Measurements from ENCODE around the gene CFAP69. TPM values are rescaled to one million over a fixed set of nuclear protein-coding genes. Genes with fewer than 3 reads are reported as not detected.

Gene CFAP69
- total and polyA plus RNA-seq, 2 of the 8 experiments (the other 6 are each of a cell fraction or from before 2014, with no cell fraction given) = 1.00 to 3.8 TPM

- Histone ChIP-seq H3K4me3 (ENCODE audit: extremely low read depth in 1 of 4, insufficient read depth in 2 of 4, low read depth in 3 of 4, low read length in 4 of 4) (peak overlapping the region in 3 of 4 experiments; percentile 15 to 42 (median 23); a peak in 4 of 8 replicates), H2BK120ac (replicated peaks; ENCODE audit: low read depth, low read length) (no peak overlapping the region), H3K56ac (replicated peaks; ENCODE audit: insufficient read length, low read depth, low read length) (no peak overlapping the region), H3K4me2 (ENCODE audit: insufficient read depth in 1 of 2, low read depth in 2 of 2, low read length in 2 of 2) (peak overlapping the region; percentile 57 to 62), H3K36me3 (ENCODE audit: control insufficient read depth in 2 of 4, insufficient read depth in 4 of 4, low read length in 3 of 4) (peaks cover 0 to 21% (median 3%) of the 10 kb centered on the region in 4 experiments; a peak in 3 of 8 replicates), H3K9me3 (ENCODE audit: insufficient read depth in 2 of 2, low read depth in 1 of 2, low read length in 1 of 2) (no peaks in the 10 kb centered on the region), H2BK15ac (ENCODE audit: low read length) (no peak overlapping the region), H2BK20ac (ENCODE audit: low read length) (no peak overlapping the region), H2AK5ac (ENCODE audit: low read depth, low read length) (no peak overlapping the region), H3K79me1 (ENCODE audit: low read depth, low read length) (no peaks in the 10 kb centered on the region; the same call in 1 of the 2 replicates), H3K14ac (ENCODE audit: insufficient read length) (no peak overlapping the region), H3K79me2 (ENCODE audit: control insufficient read depth in 1 of 2, insufficient read depth in 2 of 2, low read length in 2 of 2) (peaks cover 3 to 49% of the 10 kb centered on the region in 2 experiments; a peak in 2 of 4 replicates), H3K23ac (ENCODE audit: insufficient read length) (no peak overlapping the region), H4K8ac (ENCODE audit: extremely low read depth, insufficient read depth, low read length) (no peak overlapping the region), H2AFZ (ENCODE audit: low read length) (no peak overlapping the region), H3K4ac (replicated peaks; ENCODE audit: insufficient read length, low read depth, low read length) (no peak overlapping the region), H2BK12ac (ENCODE audit: low read depth, low read length) (no peak overlapping the region), H2BK5ac (ENCODE audit: low read depth, low read length) (peak overlapping the region; percentile 45; the same call in 1 of the 2 replicates), H4K20me1 (replicated peaks in 1 of 2; ENCODE audit: control insufficient read depth in 1 of 2, insufficient read depth in 2 of 2, low read length in 2 of 2) (no peaks in the 10 kb centered on the region), H3K18ac (ENCODE audit: extremely low read depth, low read length) (no peak overlapping the region), H3K23me2 (ENCODE audit: low read depth, low read length) (no peaks in the 10 kb centered on the region), H3K4me1 (replicated peaks in 1 of 4; ENCODE audit: control insufficient read depth in 3 of 4, insufficient read depth in 4 of 4, low read length in 3 of 4) (peaks cover 0 to 18% (median 6%) of the 10 kb centered on the region in 4 experiments; a peak in 5 of 7 replicates), H4K5ac (ENCODE audit: insufficient read length, low read depth, low read length) (no peak overlapping the region), H4K91ac (replicated peaks; ENCODE audit: insufficient read length, low read length) (no peak overlapping the region), H3K27ac (ENCODE audit: low read depth, low read length) (peak overlapping the region; percentile 70), H3K9ac (replicated peaks in 1 of 4; ENCODE audit: extremely low read depth in 1 of 4, low read depth in 3 of 4, low read length in 3 of 4) (no peak overlapping the region), H3K27me3 (replicated peaks in 1 of 4; ENCODE audit: control insufficient read depth in 3 of 4, extremely low read depth in 1 of 4, insufficient read depth in 3 of 4, low read length in 3 of 4) (no peaks in the 10 kb centered on the region)
- DNase-seq (ENCODE audit: low read depth in 1 of 2, low spot score in 2 of 2) = peak in 1 of 2 experiments; percentile 61
- FAIRE-seq = peak; percentile 99
- ChIA-PET POLR2A (ENCODE audit: partially characterized antibody) (interaction anchor here (1.0 to 6.0 kb wide), 5 partner anchors 11 to 21 kb away, joined by 3 to 48 read pairs (median 5); partner anchors contain the start of genes CFAP69 and STEAP2), CTCF (ENCODE audit: partially characterized antibody) (interaction anchor here (0.9 to 2.3 kb wide), 6 partner anchors 10 to 71 kb away, joined by 3 to 13 read pairs (median 4); partner anchors contain the start of gene STEAP2)
- 0% methylated on average over 3 of the region's 3 CpGs; no CpG with 5 or more reads in 1 of the 2 experiments for WGBS, 2 experiments (ENCODE audit: extremely low coverage in 1 of 2, insufficient coverage in 1 of 2, insufficient read length in 1 of 2, insufficient replicate concordance in 2 of 2, low coverage in 1 of 2, low lambda C conversion rate in 2 of 2, missing lambda C conversion rate in 1 of 2)
- TF ChIP-seq POLR2AphosphoS5 (IDR thresholded peaks at IDR 0.05; ENCODE audit: low read depth, low read length) = peak; percentile 93
- peak; percentile 87 for TF ChIP-seq TBP (IDR thresholded peaks at IDR 0.05; ENCODE audit: low read depth, low read length)
- peak; percentile 56 for TF ChIP-seq ASH2L (IDR thresholded peaks at IDR 0.05; ENCODE audit: low read length)
- TF ChIP-seq EP300 (IDR thresholded peaks at IDR 0.05; ENCODE audit: borderline replicate concordance in 1 of 2, low read depth in 2 of 2, low read length in 2 of 2) = peak in 1 of 2 experiments; percentile 83; a peak in 1 of 3 replicates
- TF ChIP-seq TEAD4 (IDR thresholded peaks at IDR 0.05; ENCODE audit: low read depth, low read length) = peak; percentile 61; the same call in 1 of the 2 replicates
- TF ChIP-seq SIN3A (conservative IDR thresholded peaks at IDR 0.05 in 1 of 2, IDR thresholded peaks at IDR 0.05 in 1 of 2; ENCODE audit: low read depth in 1 of 2, low read length in 2 of 2) = peak in 1 of 2 experiments; percentile 32; a peak in 1 of 4 replicates
- TF ChIP-seq RNF2 (IDR thresholded peaks at IDR 0.05; ENCODE audit: borderline replicate concordance, low read depth, low read length, missing control alignments, poor library complexity, severe bottlenecking) = no peak
- TF ChIP-seq POU5F1 (IDR thresholded peaks at IDR 0.05; ENCODE audit: low read depth, low read length) = peak; percentile 73; the same call in 1 of the 2 replicates
- 0 out of 2 replicates have a peak, but pooled peaks have one; percentile 25 for TF ChIP-seq YY1 (IDR thresholded peaks at IDR 0.05; ENCODE audit: low read depth, low read length)
- peak; percentile 55; the same call in 1 of the 2 replicates for TF ChIP-seq ATF2 (IDR thresholded peaks at IDR 0.05; ENCODE audit: low read length)
Measured at GRCh38 chr7:90224195-90224594, 20.8 kb upstream of the CFAP69 start.
